Ascending aorta (tissue), 2 donors: ENCODE measurements around the gene PUDP. TPM values are rescaled to one million over a fixed set of nuclear protein-coding genes. Genes with fewer than 3 reads are reported as not detected.

Source experiments
- DNase-seq, 2 donors: peaks; one replicate each; pipeline ENCODE4 v3.0.0-alpha.2; 2019; ENCODE audit warnings: low spot score in 2 of 2
- H3K27ac ChIP-seq, 2 donors: fragments of 200-600 bp; sonication (generic); one replicate each; pipeline ENCODE4 v1.5.1; 2016 to 2017; ENCODE audit warnings: mild to moderate bottlenecking in 1 of 2
- H3K27me3 ChIP-seq: fragments of 200-600 bp; sonication (generic); one replicate; pipeline ENCODE4 v1.5.1; 2017
- H3K36me3 ChIP-seq, 2 donors: fragments of 200-600 bp; sonication (generic); one replicate each; pipeline ENCODE4 v1.5.1; 2016
- H3K4me1 ChIP-seq, 2 donors: fragments of 200-600 bp; sonication (generic); one replicate each; pipeline ENCODE4 v1.5.1; 2016 to 2017; ENCODE audit warnings: mild to moderate bottlenecking in 1 of 2
- H3K4me3 ChIP-seq, 2 donors: fragments of 200-600 bp; sonication (generic); one replicate each; pipeline ENCODE4 v1.5.1; 2016 to 2017; ENCODE audit warnings: mild to moderate bottlenecking in 1 of 2
- H3K9me3 ChIP-seq, 2 donors: fragments of 200-600 bp; sonication (generic); one replicate each; pipeline ENCODE4 v1.5.1; 2016
- intact Hi-C: fragments of 100-400 bp; cut with DNase I; formaldehyde crosslinking; loops from one replicate; pipeline ENCODE4 v1.15.1; 2023
- total RNA-seq: library from RNA; depleted of rRNA; stranded (reverse); fragments of >200 nt; gene quantifications from one replicate; pipeline ENCODE4 v1.1.0, GENCODE V29; 2016
- TF ChIP-seq, protein P1 (sequence below), 3 experiments: fragments of 200-600 bp in 2 of 3; fragments of 450-650 bp in 1 of 3; sonication (generic) in 2 of 3; IDR thresholded peaks; one replicate each; pipeline ENCODE4 v1.5.1; 2016 to 2019; ENCODE audit warnings: antibody characterized with exemption in 3 of 3, mild to moderate bottlenecking in 1 of 3, moderate library complexity in 1 of 3

The PUDP gene
- total RNA-seq, 1 donor from 2014 or later = 1.7 TPM

DNA sequence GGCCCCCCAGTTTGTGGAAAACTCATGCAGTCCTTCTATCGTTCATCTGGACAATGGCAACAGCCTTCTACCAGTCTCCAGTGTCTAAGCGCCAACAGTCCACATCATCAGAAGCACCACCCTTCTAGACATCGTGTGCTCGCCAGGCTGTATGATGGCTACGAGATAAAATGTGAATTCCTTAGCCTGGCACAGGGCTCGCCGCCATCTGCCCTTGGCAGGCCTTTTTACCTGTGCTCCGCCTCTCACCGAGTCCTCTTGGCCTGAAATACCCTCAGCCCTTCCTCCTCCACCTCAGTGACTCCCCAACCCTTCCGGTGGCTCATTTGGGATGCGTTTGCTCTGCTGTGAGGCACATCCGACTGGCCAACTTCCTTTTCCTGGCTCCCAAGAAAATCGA lies 16.3 kb downstream of the PUDP start:
- Histone ChIP-seq H3K36me3 (no peaks in the 10 kb centered on the region), H3K9me3 (no peaks in the 10 kb centered on the region), H3K27ac (no peak overlapping the region), H3K27me3 (no peaks in the 10 kb centered on the region), H3K4me1 (no peaks in the 10 kb centered on the region), H3K4me3 (no peak overlapping the region)
- TF ChIP-seq, protein P1, sequence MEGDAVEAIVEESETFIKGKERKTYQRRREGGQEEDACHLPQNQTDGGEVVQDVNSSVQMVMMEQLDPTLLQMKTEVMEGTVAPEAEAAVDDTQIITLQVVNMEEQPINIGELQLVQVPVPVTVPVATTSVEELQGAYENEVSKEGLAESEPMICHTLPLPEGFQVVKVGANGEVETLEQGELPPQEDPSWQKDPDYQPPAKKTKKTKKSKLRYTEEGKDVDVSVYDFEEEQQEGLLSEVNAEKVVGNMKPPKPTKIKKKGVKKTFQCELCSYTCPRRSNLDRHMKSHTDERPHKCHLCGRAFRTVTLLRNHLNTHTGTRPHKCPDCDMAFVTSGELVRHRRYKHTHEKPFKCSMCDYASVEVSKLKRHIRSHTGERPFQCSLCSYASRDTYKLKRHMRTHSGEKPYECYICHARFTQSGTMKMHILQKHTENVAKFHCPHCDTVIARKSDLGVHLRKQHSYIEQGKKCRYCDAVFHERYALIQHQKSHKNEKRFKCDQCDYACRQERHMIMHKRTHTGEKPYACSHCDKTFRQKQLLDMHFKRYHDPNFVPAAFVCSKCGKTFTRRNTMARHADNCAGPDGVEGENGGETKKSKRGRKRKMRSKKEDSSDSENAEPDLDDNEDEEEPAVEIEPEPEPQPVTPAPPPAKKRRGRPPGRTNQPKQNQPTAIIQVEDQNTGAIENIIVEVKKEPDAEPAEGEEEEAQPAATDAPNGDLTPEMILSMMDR (IDR thresholded peaks at IDR 0.05) = no peak
- DNase-seq = no peak
- intact Hi-C loops = no loop called here

DNA sequence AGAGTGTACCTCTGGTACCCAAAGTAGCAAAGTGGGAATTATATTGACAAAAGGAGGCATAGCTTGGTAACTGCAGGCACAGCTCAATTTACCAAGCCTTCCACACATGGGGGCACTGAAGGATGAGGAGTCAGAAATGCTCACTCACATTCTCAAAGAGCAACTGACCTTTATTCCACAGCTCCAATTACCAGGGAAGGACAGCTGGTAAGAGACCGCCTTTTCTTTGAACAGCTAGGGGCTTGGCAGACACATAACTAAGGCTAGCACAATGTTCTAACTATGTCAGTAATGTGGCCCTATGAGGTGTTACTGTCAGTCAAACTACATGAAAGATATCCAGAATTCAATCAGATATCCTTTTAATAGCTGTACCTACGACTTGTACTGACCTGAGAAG lies 20.9 kb downstream of the PUDP start:
- no peaks in the 10 kb centered on the region for H3K4me1 ChIP-seq
- DNase-seq = no peak
- intact Hi-C loops = no loop called here
- H3K9me3 ChIP-seq = no peaks in the 10 kb centered on the region
- H3K4me3 ChIP-seq = no peak overlapping the region
- no peaks in the 10 kb centered on the region for H3K36me3 ChIP-seq
- H3K27me3 ChIP-seq = no peaks in the 10 kb centered on the region
- TF ChIP-seq, protein P1 (IDR thresholded peaks at IDR 0.05) = no peak
- no peak overlapping the region for H3K27ac ChIP-seq

DNA sequence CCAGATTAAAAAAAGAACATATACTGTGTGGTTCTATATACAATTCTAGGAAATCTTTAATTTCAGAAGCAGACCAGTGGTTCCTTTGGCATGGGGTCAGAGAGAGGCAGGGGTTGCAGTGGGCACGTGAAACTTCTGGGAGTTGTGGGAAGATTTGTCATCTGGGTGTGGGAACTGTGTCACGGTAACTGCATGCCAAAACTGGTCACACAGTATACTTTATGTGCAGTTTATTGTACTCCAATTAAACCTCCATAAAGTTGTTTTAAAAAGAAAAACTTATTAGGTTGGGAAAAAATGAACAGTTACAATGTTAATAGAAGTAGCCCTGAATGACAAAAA lies 27.1 kb downstream of the PUDP start:
- H3K9me3 ChIP-seq = peaks cover 0 to 5% of the 10 kb centered on the region in 2 donors
- H3K27ac ChIP-seq = no peak overlapping the region
- intact Hi-C loops = no loop called here
- no peak for DNase-seq
- no peak overlapping the region for H3K4me3 ChIP-seq
- no peaks in the 10 kb centered on the region for H3K36me3 ChIP-seq
- TF ChIP-seq, protein P1 (IDR thresholded peaks at IDR 0.05) = no peak
- no peaks in the 10 kb centered on the region for H3K27me3 ChIP-seq
- H3K4me1 ChIP-seq = no peaks in the 10 kb centered on the region

DNA sequence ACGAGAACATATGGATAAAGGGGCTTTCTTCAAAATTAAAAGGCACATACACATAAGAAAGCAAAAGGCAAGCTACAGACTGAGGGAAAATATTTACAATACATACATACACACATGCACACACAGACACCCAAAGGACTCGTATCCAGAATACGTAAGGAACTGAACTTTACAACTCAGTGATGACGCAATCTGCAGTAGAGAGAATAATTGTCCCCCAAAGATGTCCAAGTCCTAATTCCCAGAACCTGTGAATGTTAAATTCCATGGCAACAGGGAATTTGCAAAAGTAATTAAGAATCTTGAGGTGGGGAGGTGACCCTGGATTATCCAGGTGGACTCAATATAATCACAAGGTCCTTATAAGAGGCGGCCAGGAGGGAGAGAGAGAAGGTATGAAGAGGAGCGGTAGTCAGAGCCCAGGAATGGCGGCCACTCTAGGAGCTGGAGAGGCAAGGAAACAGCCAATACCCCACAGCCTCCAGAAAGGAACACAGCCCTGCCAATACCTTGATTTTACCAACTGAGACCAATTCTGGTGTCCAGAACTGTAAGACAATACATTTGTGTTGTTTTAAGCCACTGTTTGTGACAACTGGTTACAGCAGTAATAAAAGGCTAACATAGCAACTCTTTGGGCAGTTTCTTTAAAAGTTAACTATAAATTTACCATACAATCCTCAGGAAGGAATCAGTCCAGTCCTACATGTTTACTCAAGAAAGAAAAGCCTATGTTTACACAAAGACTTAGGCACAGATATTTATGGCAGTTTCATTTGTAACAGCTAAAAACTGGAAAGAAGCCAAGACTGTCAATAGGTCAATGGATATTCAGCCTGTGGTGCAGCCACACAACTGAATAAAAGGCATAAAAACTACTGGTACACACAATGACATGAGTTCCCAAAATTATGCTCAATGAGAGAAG lies 27.7 kb downstream of the PUDP start:
- TF ChIP-seq, protein P1 (IDR thresholded peaks at IDR 0.05) = no peak
- no peaks in the 10 kb centered on the region for H3K27me3 ChIP-seq
- H3K4me1 ChIP-seq = no peaks in the 10 kb centered on the region
- peaks cover 0 to 5% of the 10 kb centered on the region in 2 donors for H3K9me3 ChIP-seq
- no peak for DNase-seq
- H3K27ac ChIP-seq = no peak overlapping the region
- intact Hi-C loops = no loop called here
- no peak overlapping the region for H3K4me3 ChIP-seq
- no peaks in the 10 kb centered on the region for H3K36me3 ChIP-seq

DNA sequence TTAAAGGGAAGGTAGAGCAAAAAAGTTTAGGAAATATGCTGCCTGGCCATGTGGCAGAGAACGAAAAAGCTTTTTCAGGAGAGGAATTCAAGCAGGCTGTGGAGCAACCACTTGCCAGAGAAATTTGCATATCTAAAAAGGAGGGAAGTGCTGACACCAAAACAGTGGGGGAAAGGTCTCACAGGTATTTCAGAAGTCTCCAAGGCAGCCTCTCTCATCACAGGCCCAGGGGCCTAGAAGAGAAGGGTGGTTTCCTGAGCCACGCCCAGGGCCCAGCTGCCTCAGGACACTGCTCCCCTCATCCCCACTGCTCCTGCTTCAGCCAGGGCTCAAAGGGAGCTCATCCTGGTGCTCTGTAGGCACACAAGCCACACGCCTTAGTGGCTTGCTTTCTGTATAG lies 30.4 kb downstream of the PUDP start:
- TF ChIP-seq, protein P1 (IDR thresholded peaks at IDR 0.05) = no peak
- Histone ChIP-seq H3K27ac (no peak overlapping the region), H3K4me1 (no peaks in the 10 kb centered on the region), H3K9me3 (peaks cover 0 to 5% of the 10 kb centered on the region in 2 donors), H3K36me3 (no peaks in the 10 kb centered on the region), H3K27me3 (no peaks in the 10 kb centered on the region), H3K4me3 (no peak overlapping the region)
- no peak for DNase-seq
- intact Hi-C loops = no loop called here
